Activated naive CD8-positive, alpha-beta T cell treated with anti-CD3 and anti-CD28 coated beads, Interleukin-2, amount 10 ng/mL, durations not matched to agents 7 days and 5 days (primary cell): Measurements from ENCODE around the gene FAM78A. TPM values are rescaled to one million over a fixed set of nuclear protein-coding genes. Genes with fewer than 3 reads are reported as not detected.
"Not testable (repeated sequence)": the region's sequence is repeated elsewhere in the genome, so short reads cannot be mapped to it uniquely, and the experiment has no call there.

Source experiments
- ATAC-seq: fragments of 150-1000 bp; cut with Tn5 transposase; one replicate; pipeline ENCODE4 v1.10.0; 2021; ENCODE audit warnings: low read depth, moderate library complexity
- POLR2A ChIA-PET: fragments of 350-600 bp; sonication (Branson Sonifier 250); formaldehyde crosslinking; loops from one replicate; lab custom pipeline; 2021; ENCODE audit warnings: antibody characterized with exemption; lab: Charles Lee
- DNase-seq: peaks from one replicate; pipeline ENCODE4 v3.0.0; 2021
- H3K27ac Mint-ChIP-seq: one replicate; pipeline ENCODE4 v1.8.0; 2022; ENCODE audit warnings: mild to moderate bottlenecking, mixed read lengths
- H3K27me3 Mint-ChIP-seq: one replicate; pipeline ENCODE4 v1.8.0; 2022; ENCODE audit warnings: mild to moderate bottlenecking, moderate library complexity, mixed read lengths
- H3K36me3 Mint-ChIP-seq: one replicate; pipeline ENCODE4 v1.8.0; 2021; ENCODE audit warnings: mild to moderate bottlenecking, mixed read lengths
- H3K4me1 Mint-ChIP-seq: one replicate; pipeline ENCODE4 v1.8.0; 2021; ENCODE audit warnings: mixed read lengths
- H3K4me3 Mint-ChIP-seq: one replicate; pipeline ENCODE4 v1.8.0; 2022; ENCODE audit warnings: mild to moderate bottlenecking, moderate library complexity, mixed read lengths
- H3K9me3 Mint-ChIP-seq: one replicate; pipeline ENCODE4 v1.8.0; 2021; ENCODE audit warnings: mixed read lengths
- total RNA-seq, 2 experiments: library from RNA; stranded (reverse); gene quantifications; one replicate each; pipeline ENCODE4 v1.2.3, GENCODE V29; 2021

Gene FAM78A
- total RNA-seq, 2 experiments from 2014 or later = 102 to 104 TPM

DNA sequence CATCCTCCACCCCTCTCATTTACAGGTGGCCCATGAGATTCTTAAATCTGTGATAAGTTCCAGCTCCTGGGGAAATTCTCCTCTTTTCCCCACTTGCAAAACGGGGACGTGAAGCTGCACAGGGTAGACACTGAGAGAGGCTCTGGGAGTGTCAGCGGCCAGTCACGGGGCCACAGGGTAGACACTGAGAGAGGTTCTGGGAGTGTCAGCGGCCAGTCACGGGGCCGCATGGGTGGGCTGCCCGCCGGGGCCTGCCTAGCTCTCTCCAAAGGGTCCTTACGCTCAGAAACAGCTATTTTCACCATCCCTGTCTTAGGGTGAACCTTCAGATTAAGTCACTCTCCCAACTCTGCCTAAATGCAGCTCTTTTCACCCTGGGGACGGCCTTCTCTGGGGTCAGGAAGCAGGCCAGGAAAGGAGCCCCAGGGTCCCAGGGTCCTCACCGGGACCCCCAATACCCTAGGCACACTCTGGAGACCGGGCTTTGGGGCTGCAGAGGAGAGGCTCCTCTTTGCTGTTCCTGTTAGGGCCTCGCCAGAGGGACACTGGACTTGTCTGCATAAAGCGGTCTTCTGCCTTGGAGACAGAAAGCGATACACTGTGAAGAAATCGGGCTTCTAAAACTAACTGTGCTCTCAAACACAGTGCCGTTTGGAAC, 1.5 kb downstream of the FAM78A start:
- peak; percentile 61 for DNase-seq
- Mint-ChIP-seq H3K27me3 (no peaks in the 10 kb centered on the region), H3K27ac (peak overlapping the region; percentile 99), H3K9me3 (no peaks in the 10 kb centered on the region), H3K36me3 (peaks cover 50% of the 10 kb centered on the region), H3K4me1 (peaks cover 39% of the 10 kb centered on the region), H3K4me3 (peak overlapping the region; percentile 100)
- ATAC-seq = no peak
- POLR2A ChIA-PET = interaction anchor here (0.8 to 14.7 kb wide), 7 partner anchors 8 to 149 kb away, joined by 3 to 594 read pairs (median 13); no protein-coding TSS in a partner anchor

- Mint-ChIP-seq H3K36me3 (peaks cover 52% of the 10 kb centered on the region), H3K4me3 (peak overlapping the region; percentile 100), H3K9me3 (no peaks in the 10 kb centered on the region), H3K27me3 (no peaks in the 10 kb centered on the region), H3K27ac (peak overlapping the region; percentile 99), H3K4me1 (peaks cover 41% of the 10 kb centered on the region)
- DNase-seq = peak; percentile 54
- POLR2A ChIA-PET = interaction anchor here (0.8 to 14.7 kb wide), 7 partner anchors 7 to 148 kb away, joined by 3 to 594 read pairs (median 13); no protein-coding TSS in a partner anchor
- no peak for ATAC-seq
Measured at GRCh38 chr9:131273856-131274673, 2.2 kb downstream of the FAM78A start.

DNA sequence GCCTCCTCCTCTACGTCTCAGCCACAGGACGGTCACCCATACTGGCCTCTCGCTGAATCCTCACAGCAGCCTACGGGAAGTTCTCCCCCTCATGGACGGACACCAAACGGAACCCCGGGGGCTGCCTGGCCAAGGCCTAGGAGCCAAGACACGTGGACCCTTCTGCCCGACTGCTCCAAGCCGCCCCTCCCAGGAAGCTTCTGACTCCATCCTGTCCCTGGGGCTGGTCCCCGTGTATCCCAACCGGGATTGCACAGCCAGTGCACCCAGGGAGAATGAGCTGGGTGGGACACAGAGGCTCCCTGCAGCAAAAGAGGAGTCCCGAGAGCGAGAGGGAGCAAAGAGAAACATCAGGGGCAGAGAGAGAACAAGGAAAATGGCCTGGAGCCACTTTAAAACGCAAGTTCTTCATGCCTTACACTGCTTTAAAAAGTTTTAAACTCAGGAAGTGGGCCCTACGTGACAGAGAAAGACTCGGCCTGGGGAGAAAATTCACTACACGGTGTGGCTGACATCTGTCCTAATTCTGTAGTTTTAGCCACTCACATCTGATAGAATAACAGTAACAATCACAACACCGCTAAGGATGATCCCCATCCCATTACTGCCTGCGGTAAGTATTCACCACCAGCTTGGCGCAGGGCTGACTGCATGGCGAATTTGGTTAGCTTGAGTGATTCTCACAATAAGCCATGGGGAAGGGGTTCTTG, 3.0 kb downstream of the FAM78A start:
- peak; percentile 56 for DNase-seq
- Mint-ChIP-seq H3K36me3 (peaks cover 52% of the 10 kb centered on the region), H3K4me1 (peaks cover 36% of the 10 kb centered on the region), H3K4me3 (peak overlapping the region; percentile 100), H3K27ac (peak overlapping the region; percentile 99), H3K27me3 (no peaks in the 10 kb centered on the region), H3K9me3 (no peaks in the 10 kb centered on the region)
- no peak for ATAC-seq
- POLR2A ChIA-PET = interaction anchor here (0.6 to 14.7 kb wide), 7 partner anchors 9 to 122 kb away, joined by 3 to 594 read pairs (median 6); no protein-coding TSS in a partner anchor

DNA sequence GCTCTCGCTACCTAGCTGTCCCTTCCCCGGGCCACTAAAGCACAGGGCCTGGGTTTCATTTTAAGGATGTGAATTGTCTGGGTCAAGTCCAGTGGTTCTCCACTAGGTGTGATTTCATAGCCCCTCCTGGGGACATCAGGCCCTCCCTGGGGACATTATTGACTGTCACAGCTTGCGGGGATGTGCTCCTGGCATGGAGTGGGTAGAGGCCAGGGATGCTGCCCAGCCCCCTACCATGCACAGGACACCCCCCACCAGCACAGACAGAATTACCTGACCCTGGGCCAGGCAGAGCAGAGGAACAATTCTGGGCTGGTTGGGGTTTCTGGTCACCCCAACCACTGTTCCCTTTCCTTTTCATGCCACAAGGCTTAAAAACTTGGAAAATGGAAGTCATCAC, 4.1 kb downstream of the FAM78A start:
- Mint-ChIP-seq H3K27ac (peak overlapping the region; percentile 99), H3K9me3 (no peaks in the 10 kb centered on the region), H3K4me1 (peaks cover 36% of the 10 kb centered on the region), H3K4me3 (peak overlapping the region; percentile 100), H3K36me3 (peaks cover 52% of the 10 kb centered on the region), H3K27me3 (no peaks in the 10 kb centered on the region)
- POLR2A ChIA-PET = interaction anchor here (0.7 to 14.7 kb wide), 6 partner anchors 9 to 202 kb away, joined by 3 to 594 read pairs (median 6); partner anchors contain the start of gene NUP214
- ATAC-seq (no peak), DNase-seq (peak; percentile 46)

GRCh38 chr9:131271506-131271931, 4.8 kb downstream of the FAM78A start:
- H3K36me3 Mint-ChIP-seq = peaks cover 53% of the 10 kb centered on the region
- POLR2A ChIA-PET = interaction anchor here (1.4 to 14.7 kb wide), 5 partner anchors 8 to 146 kb away, joined by 4 to 594 read pairs (median 8); partner anchors contain the start of gene NUP214
- DNase-seq (peak; percentile 44), ATAC-seq (no peak)
- peak overlapping the region; percentile 100 for H3K4me3 Mint-ChIP-seq
- peaks cover 42% of the 10 kb centered on the region for H3K4me1 Mint-ChIP-seq
- peak overlapping the region; percentile 99 for H3K27ac Mint-ChIP-seq
- H3K9me3 Mint-ChIP-seq = no peaks in the 10 kb centered on the region
- H3K27me3 Mint-ChIP-seq = no peaks in the 10 kb centered on the region

- not testable (repeated sequence) for DNase-seq, H3K27me3 Mint-ChIP-seq, H3K9me3 Mint-ChIP-seq, ATAC-seq
- POLR2A ChIA-PET = interaction anchor here (2.2 to 14.7 kb wide), 3 partner anchors 16 to 146 kb away, joined by 8 to 594 read pairs (median 110); partner anchors contain the start of gene NUP214
- Mint-ChIP-seq H3K4me3 (peak overlapping the region; percentile 100), H3K4me1 (peaks cover 48% of the 10 kb centered on the region), H3K36me3 (peaks cover 53% of the 10 kb centered on the region), H3K27ac (peak overlapping the region; percentile 99)
Measured at GRCh38 chr9:131271016-131271273, 5.4 kb downstream of the FAM78A start.

GRCh38 chr9:131270171-131271015, 5.9 kb downstream of the FAM78A start:
- peaks cover 48% of the 10 kb centered on the region for H3K36me3 Mint-ChIP-seq
- peak overlapping the region; percentile 99 for H3K27ac Mint-ChIP-seq
- H3K9me3 Mint-ChIP-seq = no peaks in the 10 kb centered on the region
- H3K27me3 Mint-ChIP-seq = no peaks in the 10 kb centered on the region
- ATAC-seq (peak; percentile 19), DNase-seq (peak; percentile 68)
- H3K4me3 Mint-ChIP-seq = peak overlapping the region; percentile 100
- H3K4me1 Mint-ChIP-seq = peaks cover 50% of the 10 kb centered on the region
- POLR2A ChIA-PET = interaction anchor here (0.7 to 14.7 kb wide), 6 partner anchors 9 to 1499 kb away, joined by 5 to 594 read pairs (median 26); partner anchors contain the start of gene NUP214

DNA sequence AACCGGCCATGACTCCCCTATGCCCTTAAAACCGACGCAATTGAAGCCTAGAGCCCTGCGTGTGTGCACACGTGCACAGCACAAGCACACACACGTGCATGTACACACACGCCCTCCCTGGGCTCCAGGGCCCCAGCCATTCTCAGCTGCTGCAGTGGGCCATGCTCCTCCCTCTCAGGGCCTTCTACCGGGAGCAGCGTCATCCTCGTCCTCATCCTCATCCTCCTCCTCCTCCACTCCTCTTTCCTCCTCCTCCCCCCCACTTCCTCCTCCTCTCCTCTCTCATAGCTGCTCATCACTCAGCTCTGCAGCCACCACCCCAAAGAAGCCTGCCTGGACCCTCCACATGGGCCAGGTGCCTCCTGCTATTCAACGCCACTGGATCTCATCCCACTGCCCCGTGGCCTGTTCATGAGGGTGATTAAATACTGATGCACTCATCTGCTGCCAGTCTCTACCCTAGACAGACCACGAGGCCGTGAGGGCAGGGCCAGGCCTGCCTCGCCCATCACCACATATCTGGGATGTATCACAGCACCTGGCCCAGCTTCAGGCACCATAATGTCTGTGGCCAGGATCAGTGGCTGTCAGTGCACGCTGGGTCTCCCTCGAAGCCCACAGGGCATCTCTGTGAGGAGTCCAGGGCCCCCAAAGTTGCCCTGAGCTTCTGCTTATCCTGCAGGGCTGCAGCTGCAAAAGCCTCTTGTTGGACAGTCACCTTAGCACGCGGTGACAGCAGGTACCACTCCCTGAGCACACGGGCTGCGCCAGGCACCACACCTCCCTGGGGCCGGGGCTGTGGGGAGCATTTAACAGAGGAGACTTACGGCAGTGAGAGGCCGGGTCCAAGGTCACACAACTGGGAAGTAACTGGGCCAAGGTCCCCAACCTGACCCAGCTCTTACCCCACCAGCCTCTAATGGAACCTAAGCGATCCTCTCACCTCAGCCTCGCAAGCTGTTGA, 9.8 kb downstream of the FAM78A start:
- POLR2A ChIA-PET = interaction anchor here (3.5 to 14.7 kb wide), 4 partner anchors 9 to 29 kb away, joined by 23 to 594 read pairs (median 76); partner anchors contain the start of gene FAM78A
- Mint-ChIP-seq H3K9me3 (no peaks in the 10 kb centered on the region), H3K4me3 (peak overlapping the region; percentile 100), H3K27me3 (no peaks in the 10 kb centered on the region), H3K27ac (peak overlapping the region; percentile 99), H3K4me1 (peaks cover 65% of the 10 kb centered on the region), H3K36me3 (peaks cover 39% of the 10 kb centered on the region)
- peak; percentile 63 for DNase-seq
- ATAC-seq = peak; percentile 23

DNA sequence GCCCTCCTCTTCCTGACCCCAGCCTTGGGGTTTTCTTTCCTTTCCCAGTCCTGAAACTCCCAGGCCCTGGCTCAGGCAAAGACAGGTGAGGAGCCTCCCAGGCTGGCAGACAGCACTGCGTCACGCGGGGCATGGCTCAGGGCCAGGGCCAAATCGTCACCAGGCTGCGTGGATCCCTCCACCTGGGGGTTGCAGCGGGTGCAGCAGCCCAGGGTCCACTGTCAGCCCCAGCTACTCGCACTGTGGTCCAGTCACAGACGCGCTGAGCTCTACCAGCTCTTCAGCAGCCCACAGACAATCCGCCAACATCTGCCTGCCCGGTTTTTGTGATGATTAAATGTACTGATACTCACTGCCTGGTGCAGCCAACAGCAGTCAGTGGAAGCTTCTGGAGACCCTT, 12.1 kb downstream of the FAM78A start:
- Mint-ChIP-seq H3K4me3 (peak overlapping the region; percentile 100), H3K27ac (peak overlapping the region; percentile 99), H3K4me1 (peaks cover 48% of the 10 kb centered on the region), H3K27me3 (no peaks in the 10 kb centered on the region), H3K36me3 (peaks cover 40% of the 10 kb centered on the region), H3K9me3 (no peaks in the 10 kb centered on the region)
- POLR2A ChIA-PET = interaction anchor here (1.0 to 14.7 kb wide), 6 partner anchors 8 to 26 kb away, joined by 3 to 594 read pairs (median 6); no protein-coding TSS in a partner anchor
- peak; percentile 13 for ATAC-seq
- peak; percentile 55 for DNase-seq

- Mint-ChIP-seq H3K4me3 (peak overlapping the region; percentile 100), H3K9me3 (no peaks in the 10 kb centered on the region), H3K4me1 (peaks cover 47% of the 10 kb centered on the region), H3K27me3 (no peaks in the 10 kb centered on the region), H3K36me3 (peaks cover 40% of the 10 kb centered on the region), H3K27ac (peak overlapping the region; percentile 99)
- DNase-seq = no peak
- ATAC-seq = no peak
- POLR2A ChIA-PET = interaction anchor here (1.0 to 14.7 kb wide), 6 partner anchors 8 to 26 kb away, joined by 3 to 594 read pairs (median 6); no protein-coding TSS in a partner anchor
Measured at GRCh38 chr9:131263701-131264100, 12.6 kb downstream of the FAM78A start.

DNA sequence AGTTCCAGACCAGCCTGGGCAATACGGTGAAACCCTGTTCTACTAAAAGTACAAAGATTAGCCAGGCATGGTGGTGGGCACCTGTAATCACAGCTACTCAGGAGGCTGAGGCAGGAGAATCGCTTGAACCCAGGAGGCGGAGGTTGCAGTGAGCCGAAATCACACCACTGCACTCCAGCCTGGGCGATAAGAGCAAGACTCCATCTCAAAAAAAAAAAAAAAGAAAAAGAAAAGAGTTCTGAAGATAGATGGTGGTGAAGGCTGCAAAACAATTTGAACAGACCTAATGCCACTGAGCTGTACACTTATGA, 13.3 kb downstream of the FAM78A start:
- DNase-seq, H3K27me3 Mint-ChIP-seq, H3K9me3 Mint-ChIP-seq, ATAC-seq: not testable (repeated sequence)
- peaks cover 43% of the 10 kb centered on the region for H3K36me3 Mint-ChIP-seq
- peaks cover 50% of the 10 kb centered on the region for H3K4me1 Mint-ChIP-seq
- peak overlapping the region; percentile 58 for H3K4me3 Mint-ChIP-seq
- POLR2A ChIA-PET = interaction anchor here (1.2 to 14.7 kb wide), 4 partner anchors 8 to 16 kb away, joined by 5 to 594 read pairs (median 10); no protein-coding TSS in a partner anchor
- peak overlapping the region; percentile 75 for H3K27ac Mint-ChIP-seq
